K562 (cell line): ENCODE results near the gene CFAP126. TPM values are rescaled to one million over a fixed set of nuclear protein-coding genes. Genes with fewer than 3 reads are reported as not detected.
A peak's percentile ranks its signal among the peaks of the same experiment; 100 is the strongest.

Experiments
- ATAC-seq: fragments of 200-7000 bp; cut with Tn5 transposase; 3 replicates; pipeline ENCODE4 v1.9.1; 2020; ENCODE audit warnings: moderate library complexity
- BruUV-seq: library from RNA; stranded (reverse); fragments of 400-500 nt; replicated peaks from 2 replicates; lab custom pipeline; 2021; lab: Mats Ljungman, UMichigan
- CTCF ChIA-PET: fragments of 300-600 bp; formaldehyde crosslinking; extraction: SDS; loops from one replicate; lab custom pipeline; 2021; ENCODE audit warnings: low intra/inter-chr PET ratio; lab: Yijun Ruan, JAX
- POLR2A ChIA-PET: fragments of 300-600, 350-650 bp; sonication (Branson Sonifier 250); formaldehyde crosslinking; extraction: SDS; loops from one replicate; lab custom pipeline; 2021; ENCODE audit warnings: antibody characterized with exemption, inconsistent platforms; lab: Yijun Ruan, JAX
- DNase-seq, 4 experiments: peaks; one replicate each; pipeline versions ENCODE4 v3.0.0 to v3.0.0-alpha.2; 2011 to 2018; ENCODE audit warnings: low spot score in 3 of 4, mixed read lengths in 3 of 4; ENCODE audit errors: extremely low read depth in 1 of 4
- FAIRE-seq: peaks from 2 replicates; lab custom pipeline; 2011; peaks lifted over from hg19 to GRCh38; lab: Jason Lieb, UNC
- H2AFZ ChIP-seq: 2 replicates; pipeline ENCODE4 v1.6.0; 2011; ENCODE audit warnings: low read depth, low read length, control low read depth, inconsistent platforms
- H3K27ac ChIP-seq: fragments of 200-600 bp; 3 replicates; pipeline ENCODE4 v1.8.0; 2011; ENCODE audit warnings: low read depth, mild to moderate bottlenecking, control low read depth, inconsistent platforms, low read length, moderate library complexity, mixed read lengths; ENCODE audit errors: extremely low read depth
- H3K27me3 ChIP-seq, 2 experiments: fragments of 300-600 bp in 1 of 2; 2 replicates in 1 of 2; 3 replicates in 1 of 2; pipeline versions ENCODE4 v1.6.0 to v1.8.0; 2011; ENCODE audit warnings: inconsistent platforms in 2 of 2, low read length in 2 of 2, mild to moderate bottlenecking in 1 of 2, mixed read lengths in 1 of 2, moderate library complexity in 1 of 2; ENCODE audit not compliant: control insufficient read depth in 2 of 2, insufficient read depth in 2 of 2
- H3K36me3 ChIP-seq: fragments of 300-600 bp; 3 replicates; pipeline ENCODE4 v1.8.0; 2011; ENCODE audit warnings: mild to moderate bottlenecking, low read length, inconsistent platforms; ENCODE audit not compliant: control insufficient read depth, insufficient read depth
- H3K4me1 ChIP-seq, 2 experiments: fragments of 200-600 bp in 1 of 2; replicated peaks in 1 of 2; 2 replicates in 1 of 2; 3 replicates in 1 of 2; pipeline versions ENCODE4 v1.5.1 to v1.8.0; 2011; ENCODE audit warnings: inconsistent platforms in 2 of 2, low read length in 2 of 2, mild to moderate bottlenecking in 1 of 2, mixed read lengths in 1 of 2, moderate library complexity in 1 of 2; ENCODE audit not compliant: control insufficient read depth in 2 of 2, insufficient read depth in 2 of 2
- H3K4me2 ChIP-seq: 2 replicates; pipeline ENCODE4 v1.6.1; 2011; ENCODE audit warnings: low read length, control low read depth, inconsistent platforms, mixed read lengths; ENCODE audit not compliant: insufficient read depth
- H3K4me3 ChIP-seq: fragments of 200-600 bp; sonication (generic), shearing (Covaris generic); 2 replicates; pipeline ENCODE4 v1.5.1; 2016; ENCODE audit warnings: control low read depth, inconsistent platforms
- H3K79me2 ChIP-seq: fragments of 200-600 bp; 3 replicates; pipeline ENCODE4 v1.8.0; 2011; ENCODE audit warnings: low read length, inconsistent platforms; ENCODE audit not compliant: control insufficient read depth, insufficient read depth
- H3K9ac ChIP-seq, 2 experiments: 2 replicates each; pipeline versions ENCODE4 v1.6.0 to v1.6.1; 2011; ENCODE audit warnings: low read depth in 2 of 2, low read length in 2 of 2, control low read depth in 1 of 2, inconsistent platforms in 1 of 2, mild to moderate bottlenecking in 1 of 2, mixed read lengths in 1 of 2; ENCODE audit not compliant: insufficient read depth in 1 of 2
- H3K9me1 ChIP-seq: one replicate; pipeline ENCODE4 v1.6.0; 2011; ENCODE audit warnings: inconsistent platforms, mild to moderate bottlenecking, low read length, moderate library complexity; ENCODE audit not compliant: control insufficient read depth, insufficient read depth
- H3K9me3 ChIP-seq: replicated peaks from 2 replicates; pipeline ENCODE4 v1.5.1; 2011; ENCODE audit warnings: low read depth, low read length, inconsistent platforms; ENCODE audit not compliant: control insufficient read depth, insufficient read depth
- H4K20me1 ChIP-seq: replicated peaks from 2 replicates; pipeline ENCODE4 v1.6.1; 2011; ENCODE audit warnings: low read length, inconsistent platforms, mixed read lengths; ENCODE audit not compliant: control insufficient read depth, insufficient read depth
- HCFC1 ChIP-seq: IDR thresholded peaks from 2 replicates; pipeline ENCODE4 v1.6.1; 2012; ENCODE audit warnings: low read depth, low read length, improper control_type of control experiment
- NCOA2 ChIP-seq, 2 experiments: fragments of 450-650 bp; IDR thresholded peaks; 2 replicates each; pipeline ENCODE4 v1.6.1; 2018; ENCODE audit warnings: mild to moderate bottlenecking in 2 of 2, moderate library complexity in 1 of 2; ENCODE audit not compliant: partially characterized antibody in 2 of 2
- RAD21 ChIP-seq, 2 experiments: fragments of 250-450 bp in 1 of 2; fragments of 450-650 bp in 1 of 2; sonication (Bioruptor Pico) in 1 of 2; formaldehyde crosslinking in 1 of 2; IDR thresholded peaks in 1 of 2; conservative IDR thresholded peaks in 1 of 2; 2 replicates each; pipeline versions ENCODE4 v1.4.0 to v1.8.0; 2020 to 2022; ENCODE audit warnings: mild to moderate bottlenecking in 2 of 2, moderate library complexity in 1 of 2
- RAD51 ChIP-seq: fragments of 450-650 bp; IDR thresholded peaks from 2 replicates; pipeline ENCODE4 v1.7.1; 2016; ENCODE audit warnings: low read depth, mild to moderate bottlenecking, borderline replicate concordance
- WGBS: fragments of 100-300 bp; shearing (Covaris generic); methylation state at CpG from one replicate; pipeline ENCODE4 v1.1.6; 2016; ENCODE audit warnings: low coverage, mixed read lengths; ENCODE audit not compliant: insufficient coverage; ENCODE audit errors: missing lambda C conversion rate; 5-methylcytosine and 5-hydroxymethylcytosine counted together
- in situ Hi-C: fragments of 300-500 bp; cut with MboI; formaldehyde crosslinking; loops from 4 replicates; pipeline ENCODE4 v1.15.0; 2018; ENCODE audit warnings: inconsistent platforms, mixed read lengths
- intact Hi-C: fragments of 100-400 bp; cut with micrococcal nuclease; formaldehyde crosslinking; loops from 2 replicates; pipeline ENCODE4 v1.14.2; 2022
- polyA plus RNA-seq, 8 experiments: library from polyadenylated mRNA; depleted of rRNA in 4 of 8; stranded (reverse) in 5 of 8; unstranded in 3 of 8; fragments of >200 nt; fragmentation: Nextera tagmentation in 2 of 8; fragmentation: Illumina TruSeq in 1 of 8; extraction: Ambion mirVana in 2 of 8; extraction: Trizol in 1 of 8; gene quantifications; 2 replicates each; pipeline versions ENCODE4 v1.2.1 to v1.2.3, GENCODE V29; 2011 to 2014; ENCODE audit warnings: inconsistent platforms in 1 of 8, missing spikeins in 1 of 8
- total RNA-seq, 7 experiments: library from RNA; depleted of rRNA in 6 of 7; stranded (reverse); fragments of >200 nt in 6 of 7; fragmentation: Illumina TruSeq in 2 of 7; extraction: Trizol in 2 of 7; gene quantifications; 2 replicates each; pipeline versions ENCODE4 v1.2.1 to v1.2.3, GENCODE V29; 2011 to 2021; ENCODE audit warnings: low replicate concordance in 1 of 7
- TF ChIP-seq, protein P1 (sequence below): fragments of 450-650 bp; IDR thresholded peaks from 2 replicates; pipeline ENCODE4 v1.6.1; 2016

The CFAP126 gene
- total and polyA plus RNA-seq, 9 of the 15 experiments (the other 6 are each of a cell fraction or from before 2014, with no cell fraction given) = not detected

DNA sequence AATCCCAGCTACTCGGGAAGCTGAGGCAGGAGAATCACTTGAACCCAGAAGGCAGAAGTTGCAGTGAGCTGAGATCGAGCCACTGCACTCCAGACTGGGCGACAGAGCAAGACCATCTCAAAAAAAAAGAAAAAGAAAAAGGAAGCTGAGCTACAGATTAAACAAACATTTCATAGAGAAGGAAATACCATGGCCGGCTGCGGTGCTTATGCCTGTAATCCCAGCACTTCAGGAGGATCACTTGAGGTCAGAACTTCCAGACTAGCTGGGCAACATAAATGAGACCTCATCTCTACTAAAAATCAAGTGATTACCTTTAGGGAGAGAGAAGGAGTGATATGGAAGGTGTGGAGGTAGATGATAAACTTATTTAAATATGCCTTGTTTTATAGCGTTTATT, 14.0 kb upstream of the CFAP126 start (continued):
- no peak for TF ChIP-seq NCOA2 (IDR thresholded peaks at IDR 0.05; ENCODE audit: partially characterized antibody in 2 of 2)
- no peak for TF ChIP-seq RAD51
- TF ChIP-seq HCFC1 = no peak
- TF ChIP-seq RAD21 (CRISPR knock-in tag; conservative IDR thresholded peaks at IDR 0.05 in 1 of 2, IDR thresholded peaks at IDR 0.05 in 1 of 2) = no peak
- TF ChIP-seq, all 486 proteins: peak for 0

DNA sequence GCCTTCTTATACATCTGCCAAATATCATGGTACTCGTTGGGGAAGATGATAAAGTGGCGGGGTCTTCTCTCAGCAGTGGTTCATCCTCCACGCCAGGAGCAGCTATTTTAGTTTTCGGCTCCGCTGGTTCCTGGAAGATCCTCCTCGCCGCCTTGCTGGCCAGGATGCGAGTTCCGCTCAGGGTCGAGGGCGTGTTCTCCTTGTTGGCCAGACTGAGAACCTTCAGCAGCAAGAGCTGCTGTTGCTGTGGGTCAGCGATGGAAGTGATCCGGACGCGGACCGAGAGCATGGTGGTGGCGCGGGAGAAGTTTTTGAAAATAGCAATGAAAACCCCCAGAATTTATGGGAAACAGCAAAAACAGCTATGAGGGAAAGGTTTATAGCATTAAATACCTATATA, 11.4 kb upstream of the CFAP126 start:
- no peak overlapping the region for H3K4me3 ChIP-seq
- FAIRE-seq (no peak), DNase-seq (no peak), ATAC-seq (no peak)
- H3K9ac ChIP-seq = no peak overlapping the region
- H4K20me1 ChIP-seq = no peaks in the 10 kb centered on the region
- peaks cover 0 to 7% of the 10 kb centered on the region in 2 experiments; a peak in 2 of 5 replicates for H3K4me1 ChIP-seq
- H2AFZ ChIP-seq = peak overlapping the region; percentile 50; the same call in 1 of the 2 replicates
- CTCF ChIA-PET = no interaction called here
- in situ Hi-C loops = no loop called here
- H3K27ac ChIP-seq = no peak overlapping the region
- TF ChIP-seq, protein P1, sequence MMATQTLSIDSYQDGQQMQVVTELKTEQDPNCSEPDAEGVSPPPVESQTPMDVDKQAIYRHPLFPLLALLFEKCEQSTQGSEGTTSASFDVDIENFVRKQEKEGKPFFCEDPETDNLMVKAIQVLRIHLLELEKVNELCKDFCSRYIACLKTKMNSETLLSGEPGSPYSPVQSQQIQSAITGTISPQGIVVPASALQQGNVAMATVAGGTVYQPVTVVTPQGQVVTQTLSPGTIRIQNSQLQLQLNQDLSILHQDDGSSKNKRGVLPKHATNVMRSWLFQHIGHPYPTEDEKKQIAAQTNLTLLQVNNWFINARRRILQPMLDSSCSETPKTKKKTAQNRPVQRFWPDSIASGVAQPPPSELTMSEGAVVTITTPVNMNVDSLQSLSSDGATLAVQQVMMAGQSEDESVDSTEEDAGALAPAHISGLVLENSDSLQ = no peak
- WGBS = 92% methylated on average over 18 of the region's 18 CpGs
- intact Hi-C loops = no loop called here
- BruUV-seq = no TSS peak
- POLR2A ChIA-PET = interaction anchor here (0.6 to 2.1 kb wide), 2 partner anchors 10 to 771 kb away, joined by 3 to 8 read pairs; no protein-coding TSS in a partner anchor
- H3K36me3 ChIP-seq = no peaks in the 10 kb centered on the region
- H3K27me3 ChIP-seq = no peaks in the 10 kb centered on the region
- no peaks in the 10 kb centered on the region for H3K9me3 ChIP-seq
- H3K79me2 ChIP-seq = no peaks in the 10 kb centered on the region
- H3K4me2 ChIP-seq = no peak overlapping the region
- H3K9me1 ChIP-seq = no peaks in the 10 kb centered on the region
